NCI-H2227 (cell line): ENCODE data around the gene SCO2.
A peak's percentile ranks its signal among the peaks of the same experiment; 100 is the strongest.

ENCODE experiments used
- DNase-seq: peaks from one replicate; lab custom pipeline; 2025; ENCODE audit not compliant: unreplicated experiment; lab: John Stamatoyannopoulos, UW

The SCO2 gene

GRCh38 chr22:50482107-50483074, 43.0 kb downstream of the SCO2 start:
- DNase-seq = no peak

GRCh38 chr22:50481440-50482106, 43.8 kb downstream of the SCO2 start, which contains the start of gene ADM2:
ADM2 (plus strand) TSS chr22:50481543; CDS start chr22:50481848, 305 bp downstream.
- peak; percentile 44 for DNase-seq

- DNase-seq = no peak
Observed at GRCh38 chr22:50481045-50481439, 44.4 kb downstream of the SCO2 start.

- no peak for DNase-seq
Observed at GRCh38 chr22:50479721-50480120, 45.7 kb downstream of the SCO2 start.

- DNase-seq = no peak
Observed at GRCh38 chr22:50477923-50478322, 47.5 kb downstream of the SCO2 start.

- peak; percentile 11 for DNase-seq
Observed at GRCh38 chr22:50476868-50477267, 48.5 kb downstream of the SCO2 start.

GRCh38 chr22:50475652-50476002, 49.8 kb downstream of the SCO2 start:
- no peak for DNase-seq

GRCh38 chr22:50474710-50475651, 50.4 kb downstream of the SCO2 start, which contains the start of gene SBF1:
SBF1 (minus strand) TSS chr22:50475035; CDS start chr22:50474840, 195 bp downstream.
- DNase-seq = peak; percentile 91

GRCh38 chr22:50473855-50474671, 51.3 kb downstream of the SCO2 start:
- DNase-seq = no peak
